CD4-positive, alpha-beta T cell (primary cell): Measurements from ENCODE around the gene CAMKK1. TPM values are rescaled to one million over a fixed set of nuclear protein-coding genes. Genes with fewer than 3 reads are reported as not detected.

Experiments
- ATAC-seq: fragments of 200-7000 bp; cut with Tn5 transposase; one replicate; pipeline ENCODE4 v1.10.0; 2022; ENCODE audit warnings: mild to moderate bottlenecking; ENCODE audit not compliant: poor library complexity
- CTCF ChIA-PET: fragments of 350-600 bp; sonication (Branson Sonifier 250); formaldehyde crosslinking; loops from one replicate; lab custom pipeline; 2021; ENCODE audit warnings: antibody characterized with exemption, inconsistent platforms; lab: Charles Lee
- POLR2A ChIA-PET: fragments of 350-600 bp; sonication (Branson Sonifier 250); formaldehyde crosslinking; loops from one replicate; lab custom pipeline; 2021; ENCODE audit warnings: antibody characterized with exemption, inconsistent platforms; lab: Charles Lee
- DNase-seq, 14 experiments: peaks; one replicate each; pipeline ENCODE4 v3.0.0-alpha.2; 2013 to 2020; ENCODE audit warnings: mixed read lengths in 2 of 14
- H3K27ac ChIP-seq, 2 donors: one replicate each; pipeline versions ENCODE4 v1.5.1 to v1.7.0; 2013; ENCODE audit warnings: low read length in 2 of 2, low read depth in 1 of 2, mild to moderate bottlenecking in 1 of 2
- H3K27me3 ChIP-seq, 2 experiments: 1 replicate in 1 of 2; 2 replicates in 1 of 2; pipeline versions ENCODE4 v1.6.1 to v1.7.0; 2013; ENCODE audit warnings: low read length in 2 of 2, control low read depth in 1 of 2, mild to moderate bottlenecking in 1 of 2, moderate library complexity in 1 of 2; ENCODE audit not compliant: insufficient read depth in 2 of 2, control insufficient read depth in 1 of 2
- H3K36me3 ChIP-seq: one replicate; pipeline ENCODE4 v1.6.1; 2013; ENCODE audit warnings: low read length, control low read depth; ENCODE audit not compliant: insufficient read depth
- H3K4me1 ChIP-seq: one replicate; pipeline ENCODE4 v1.6.1; 2013; ENCODE audit warnings: low read length, control low read depth; ENCODE audit not compliant: insufficient read depth
- H3K4me3 ChIP-seq: one replicate; pipeline ENCODE4 v1.5.1; 2013; ENCODE audit warnings: mild to moderate bottlenecking, low read length, moderate library complexity
- H3K9me3 ChIP-seq, 2 experiments: 1 replicate in 1 of 2; 2 replicates in 1 of 2; pipeline versions ENCODE4 v1.6.1 to v1.7.0; 2013; ENCODE audit warnings: low read length in 2 of 2, mild to moderate bottlenecking in 2 of 2, control low read depth in 1 of 2, moderate library complexity in 1 of 2; ENCODE audit not compliant: control insufficient read depth in 1 of 2, insufficient read depth in 1 of 2
- H3K27ac Mint-ChIP-seq: one replicate; pipeline ENCODE4 v1.8.0; 2020; ENCODE audit warnings: mixed read lengths
- H3K27me3 Mint-ChIP-seq: one replicate; pipeline ENCODE4 v1.8.0; 2021; ENCODE audit warnings: mixed read lengths
- H3K36me3 Mint-ChIP-seq: one replicate; pipeline ENCODE4 v1.8.0; 2021; ENCODE audit warnings: low read depth, mixed read lengths
- H3K4me1 Mint-ChIP-seq: one replicate; pipeline ENCODE4 v1.8.0; 2021; ENCODE audit warnings: low read depth, mixed read lengths
- H3K4me3 Mint-ChIP-seq: one replicate; pipeline ENCODE4 v1.8.0; 2020; ENCODE audit warnings: mild to moderate bottlenecking, mixed read lengths
- H3K9me3 Mint-ChIP-seq: one replicate; pipeline ENCODE4 v1.8.0; 2020; ENCODE audit warnings: mixed read lengths
- CTCF ChIP-seq: fragments of 200-600 bp; IDR thresholded peaks from one replicate; pipeline ENCODE4 v1.8.0; 2022; ENCODE audit warnings: antibody characterized with exemption, mild to moderate bottlenecking
- intact Hi-C, 2 experiments: fragments of 100-400 bp; cut with DNase I in 1 of 2; cut with micrococcal nuclease in 1 of 2; formaldehyde crosslinking; loops; one replicate each; pipeline versions ENCODE4 v1.15.1 to v1.9.0; 2023 to 2025; cut with DNase I, micrococcal nuclease
- total RNA-seq, 174 experiments: library from RNA in 2 of 174; stranded (reverse) in 2 of 174; gene quantifications; one replicate each; pipeline ENCODE4 v1.2.3 and lab custom pipeline; 2021 to 2026

Gene CAMKK1
- total RNA-seq, 2 experiments from 2014 or later: 4.8 to 4.9 TPM

GRCh38 chr17:3885970-3886369, 6.9 kb downstream of the CAMKK1 start:
- no peak overlapping the region for H3K27ac ChIP-seq
- POLR2A ChIA-PET: no interaction called here
- no peaks in the 10 kb centered on the region for H3K9me3 Mint-ChIP-seq
- ATAC-seq (no peak), DNase-seq (no peak)
- H3K4me1 ChIP-seq: peaks cover 32% of the 10 kb centered on the region
- peaks cover 6% of the 10 kb centered on the region for H3K36me3 Mint-ChIP-seq
- H3K9me3 ChIP-seq: peaks cover 0 to 3% of the 10 kb centered on the region in 2 experiments
- CTCF ChIA-PET: no interaction called here
- peak overlapping the region; percentile 85 for H3K27ac Mint-ChIP-seq
- peaks cover 17% of the 10 kb centered on the region for H3K36me3 ChIP-seq
- TF ChIP-seq CTCF: no peak
- intact Hi-C loops: no loop called here
- H3K4me1 Mint-ChIP-seq: peaks cover 34% of the 10 kb centered on the region
- no peaks in the 10 kb centered on the region for H3K27me3 ChIP-seq
- H3K27me3 Mint-ChIP-seq: no peaks in the 10 kb centered on the region
- no peak overlapping the region for H3K4me3 ChIP-seq
- H3K4me3 Mint-ChIP-seq: no peak overlapping the region

GRCh38 chr17:3885271-3885670, 7.6 kb downstream of the CAMKK1 start:
- peaks cover 0 to 3% of the 10 kb centered on the region in 2 experiments for H3K9me3 ChIP-seq
- POLR2A ChIA-PET: no interaction called here
- H3K27me3 ChIP-seq: no peaks in the 10 kb centered on the region
- CTCF ChIA-PET: no interaction called here
- Mint-ChIP-seq H3K9me3 (no peaks in the 10 kb centered on the region), H3K27ac (no peak overlapping the region), H3K4me1 (peaks cover 28% of the 10 kb centered on the region), H3K27me3 (no peaks in the 10 kb centered on the region), H3K36me3 (peaks cover 6% of the 10 kb centered on the region), H3K4me3 (no peak overlapping the region)
- H3K4me1 ChIP-seq: peaks cover 29% of the 10 kb centered on the region
- TF ChIP-seq CTCF: no peak
- intact Hi-C loops: no loop called here
- no peak for DNase-seq
- ATAC-seq: no peak
- H3K4me3 ChIP-seq: no peak overlapping the region
- peaks cover 17% of the 10 kb centered on the region for H3K36me3 ChIP-seq
- no peak overlapping the region for H3K27ac ChIP-seq

- Mint-ChIP-seq H3K36me3 (peaks cover 14% of the 10 kb centered on the region), H3K4me1 (peaks cover 23% of the 10 kb centered on the region), H3K4me3 (no peak overlapping the region), H3K27me3 (no peaks in the 10 kb centered on the region), H3K27ac (no peak overlapping the region), H3K9me3 (no peaks in the 10 kb centered on the region)
- intact Hi-C loops: no loop called here
- Histone ChIP-seq H3K4me1 (peaks cover 28% of the 10 kb centered on the region), H3K4me3 (no peak overlapping the region), H3K9me3 (peaks cover 0 to 3% of the 10 kb centered on the region in 2 experiments), H3K27me3 (no peaks in the 10 kb centered on the region), H3K27ac (no peak overlapping the region), H3K36me3 (peaks cover 17% of the 10 kb centered on the region)
- ChIA-PET CTCF (no interaction called here), POLR2A (interaction anchor here (1.4 kb wide), 1 partner anchor 9 kb away, joined by 3 read pairs; the partner anchor contains the start of gene CAMKK1)
- ATAC-seq: no peak
- no peak for TF ChIP-seq CTCF
- no peak for DNase-seq
Observed at GRCh38 chr17:3884188-3884587, 8.7 kb downstream of the CAMKK1 start.
